G401 (cell line): ENCODE measurements around the gene ZNF627. TPM values are rescaled to one million over a fixed set of nuclear protein-coding genes. Genes with fewer than 3 reads are reported as not detected.
"Not testable (repeated sequence)": the region's sequence is repeated elsewhere in the genome, so short reads cannot be mapped to it uniquely, and the experiment has no call there.

Source experiments
- DNase-seq: peaks from one replicate; pipeline ENCODE4 v3.0.0-alpha.2; 2015; ENCODE audit warnings: low spot score
- in situ Hi-C: cut with HindIII; loops from 2 replicates; pipeline ENCODE4 v1.10.0; 2016; ENCODE audit warnings: low sequenced_read_pairs, mixed read lengths
- total RNA-seq: library from RNA; depleted of rRNA; stranded (reverse); fragments of >200 nt; shearing (Covaris generic); gene quantifications from 2 replicates; pipeline ENCODE4 v1.2.3, GENCODE V29; 2014

ZNF627 gene
- total RNA-seq, 1 experiment from 2014 or later: 35.6 TPM

- in situ Hi-C loops, DNase-seq: not testable (repeated sequence)
Measured at GRCh38 chr19:11573354-11573753, 23.9 kb upstream of the ZNF627 start.

DNA sequence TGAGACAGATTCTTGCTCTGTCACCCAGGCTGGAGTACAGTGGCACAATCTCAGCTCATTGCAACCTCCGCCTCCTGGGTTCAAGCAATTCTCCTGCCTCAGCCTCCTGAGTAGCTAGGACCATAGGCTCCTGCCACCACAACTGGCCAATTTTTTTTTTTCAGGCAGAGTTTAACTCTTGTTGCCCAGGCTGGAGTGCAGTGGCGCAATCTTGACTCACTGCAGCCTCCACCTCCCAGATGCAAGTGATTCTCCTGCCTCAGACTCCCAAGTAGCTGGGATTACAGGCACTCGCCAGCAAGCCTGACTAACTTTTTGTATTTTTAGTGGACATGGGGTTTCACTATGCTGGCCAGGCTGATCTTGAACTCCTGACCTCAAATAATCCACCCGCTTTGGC lies 23.5 kb upstream of the ZNF627 start:
- DNase-seq, in situ Hi-C loops: not testable (repeated sequence)

GRCh38 chr19:11574689-11575088 lies 22.6 kb upstream of the ZNF627 start:
- in situ Hi-C loops: no loop called here
- DNase-seq: no peak

DNA sequence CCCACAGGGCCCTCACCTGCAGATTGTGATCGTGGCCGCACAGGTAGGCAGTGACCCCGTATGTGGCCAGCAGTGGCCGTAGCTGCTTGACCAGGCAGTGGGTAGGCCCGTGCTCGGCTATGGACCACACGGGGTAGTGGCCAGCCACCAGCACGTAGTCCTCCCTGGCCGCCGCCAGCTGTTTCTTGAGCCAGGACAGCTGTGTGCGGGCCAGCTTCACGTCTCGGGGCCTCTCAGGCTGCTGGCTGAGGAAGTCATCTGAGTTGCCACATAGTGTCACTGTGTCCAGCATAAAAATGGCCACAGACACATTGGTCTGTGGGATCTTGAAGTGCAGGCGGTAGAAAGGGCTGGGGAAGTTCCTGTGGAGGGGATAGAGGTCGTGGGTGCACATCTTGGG lies 21.1 kb upstream of the ZNF627 start:
- in situ Hi-C loops: no loop called here

GRCh38 chr19:11577451-11578257 lies 19.6 kb upstream of the ZNF627 start, which contains the start of gene ACP5:
ACP5 (minus strand) TSS chr19:11577645; CDS start chr19:11577317, 328 bp downstream.
- in situ Hi-C loops: no loop called here
- no peak for DNase-seq

More for the DNA sequence above, 21.1 kb upstream of the ZNF627 start:
- DNase-seq: no peak

GRCh38 chr19:11578258-11579142 lies 18.8 kb upstream of the ZNF627 start:
- no peak for DNase-seq
- in situ Hi-C loops: no loop called here

GRCh38 chr19:11580116-11580515 lies 17.2 kb upstream of the ZNF627 start:
- DNase-seq: no peak
- in situ Hi-C loops: no loop called here

- in situ Hi-C loops: no loop called here
- no peak for DNase-seq
Measured at GRCh38 chr19:11581740-11582139, 15.5 kb upstream of the ZNF627 start.

DNA sequence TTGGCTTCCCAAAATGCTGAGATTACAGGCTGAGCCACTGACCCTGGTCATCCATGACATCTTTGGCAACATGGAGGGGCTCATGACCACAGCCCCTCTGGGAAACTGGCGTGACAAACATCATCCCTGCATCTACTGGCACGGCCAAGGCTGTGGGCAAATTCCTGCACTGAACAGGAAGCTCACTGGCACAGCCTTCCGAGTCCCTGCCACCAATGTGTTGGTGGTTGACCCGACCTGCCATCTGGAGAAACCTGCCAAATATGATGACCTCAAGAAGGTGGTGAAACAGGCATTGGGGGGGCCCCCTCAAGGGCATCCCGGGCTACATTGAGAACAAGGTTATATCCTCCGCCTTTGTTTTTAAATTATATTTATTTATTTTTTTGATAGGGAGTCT lies 11.0 kb upstream of the ZNF627 start:
- no peak for DNase-seq
- in situ Hi-C loops: no loop called here

DNA sequence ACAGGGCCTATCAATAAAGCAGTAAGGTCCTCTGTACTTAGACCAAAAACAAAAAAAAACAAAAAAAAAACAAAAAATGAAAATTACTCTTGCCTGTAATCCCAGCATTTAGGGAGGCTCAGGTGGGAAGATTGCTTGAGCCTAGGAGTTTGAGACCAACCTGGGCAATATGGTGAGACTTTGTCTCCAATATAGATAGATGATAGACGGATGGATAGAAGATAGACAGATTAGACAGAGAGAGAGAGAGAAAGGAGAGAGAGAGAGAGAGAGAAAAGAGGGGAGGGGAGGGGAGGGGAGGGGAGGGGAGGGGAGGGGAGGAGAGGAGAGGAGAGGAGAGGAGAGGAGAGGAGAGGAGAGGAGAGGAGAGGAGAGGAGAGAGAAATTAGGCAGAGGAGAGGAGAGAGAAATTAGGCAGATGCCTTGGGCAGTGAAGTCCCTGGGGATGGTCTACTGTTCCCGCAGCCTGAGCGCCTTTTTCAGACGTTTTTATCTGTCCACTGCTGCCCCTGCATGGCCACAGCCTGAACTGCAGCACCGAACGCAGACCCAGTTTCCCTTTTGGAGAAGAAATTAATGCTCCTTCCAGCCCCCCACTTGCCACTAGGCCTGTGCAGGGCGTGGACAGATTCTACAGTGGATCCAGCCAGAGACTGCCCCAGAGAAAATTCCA lies 9.8 kb upstream of the ZNF627 start:
- DNase-seq: peak; percentile 82
- in situ Hi-C loops: no loop called here

- in situ Hi-C loops: no loop called here
- no peak for DNase-seq
Measured at GRCh38 chr19:11587975-11588631, 9.2 kb upstream of the ZNF627 start.

DNA sequence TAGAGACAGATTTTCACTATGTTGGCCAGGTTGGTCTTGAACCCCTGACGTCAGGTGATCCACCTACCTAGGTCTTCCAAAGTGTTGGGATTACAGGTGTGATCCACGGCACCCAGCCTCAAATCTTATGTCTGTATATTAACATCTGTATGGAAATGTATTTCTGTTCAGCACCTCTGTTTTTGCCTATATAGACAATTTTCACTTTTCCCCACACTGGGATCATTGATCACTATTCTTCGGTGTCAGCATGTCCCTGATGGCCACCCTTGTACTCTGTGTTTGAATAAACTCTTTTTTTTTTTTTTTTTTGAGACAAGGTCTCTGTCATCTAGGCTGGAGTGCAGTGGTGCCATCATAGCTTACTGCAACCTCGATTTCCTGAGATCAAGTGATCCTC lies 3.2 kb upstream of the ZNF627 start:
- in situ Hi-C loops: no loop called here
- no peak for DNase-seq

DNA sequence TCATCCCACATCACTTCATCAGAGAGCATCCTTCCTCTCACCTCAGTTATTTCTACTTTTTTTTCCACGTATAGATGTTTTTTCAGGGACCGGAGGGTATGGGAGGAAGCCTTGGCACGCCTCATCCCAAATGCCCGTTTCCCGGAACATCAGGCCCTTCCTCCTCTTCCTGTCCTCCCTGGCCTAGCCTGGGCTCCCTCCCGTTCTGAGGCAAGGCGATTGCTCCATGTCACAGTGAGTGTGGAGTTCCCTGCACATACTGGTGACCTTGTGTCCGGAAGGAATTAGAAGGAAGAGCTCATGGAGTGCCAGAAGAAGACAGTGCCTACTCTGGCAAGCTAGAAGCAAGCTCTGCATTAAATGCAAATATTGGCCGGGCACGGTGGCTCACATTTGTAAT lies 1.1 kb upstream of the ZNF627 start:
- in situ Hi-C loops: no loop called here
- no peak for DNase-seq

- in situ Hi-C loops: no loop called here
- no peak for DNase-seq
Measured at GRCh38 chr19:11598103-11598483, 810 bp downstream of the ZNF627 start.

DNA sequence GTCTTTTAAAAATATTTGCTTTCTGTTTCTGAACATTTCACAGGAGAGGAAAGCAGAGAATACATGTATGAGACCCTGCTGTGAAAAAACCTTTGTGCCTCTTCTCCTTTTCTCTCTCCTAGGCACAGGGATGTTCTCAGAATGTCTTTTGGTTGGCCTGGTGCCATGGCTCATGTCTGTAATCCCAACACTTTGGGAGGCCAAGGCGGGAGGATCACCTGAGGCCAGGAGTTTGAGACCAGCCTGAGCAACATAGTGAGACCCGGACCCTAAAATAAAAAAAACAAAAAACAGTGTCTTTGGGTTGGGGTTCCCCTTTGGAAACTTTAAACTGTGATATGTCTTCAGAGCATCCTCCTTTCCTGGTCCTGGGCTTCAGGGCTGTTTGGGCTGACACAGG lies 1.5 kb downstream of the ZNF627 start:
- no peak for DNase-seq
- in situ Hi-C loops: no loop called here

DNA sequence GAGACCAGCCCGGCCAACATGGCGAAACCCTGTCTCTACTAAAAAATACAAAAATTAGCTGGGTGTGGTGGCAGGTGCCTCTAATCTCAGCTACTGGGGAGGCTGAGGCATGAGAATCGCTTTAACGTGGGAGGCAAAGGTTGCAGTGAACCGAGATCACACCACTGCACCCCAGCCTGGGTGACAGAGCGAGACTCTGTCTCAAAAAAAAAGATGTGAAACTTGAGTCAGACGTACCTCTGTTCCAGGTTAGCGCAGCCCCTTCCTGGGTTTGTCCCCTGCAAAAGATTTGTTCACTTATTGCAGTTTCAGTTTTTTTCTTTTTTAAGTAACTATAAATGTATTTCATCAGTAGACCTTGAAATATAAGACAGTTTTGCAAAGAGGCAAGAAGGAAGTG lies 2.4 kb downstream of the ZNF627 start:
- in situ Hi-C loops, DNase-seq: not testable (repeated sequence)

DNA sequence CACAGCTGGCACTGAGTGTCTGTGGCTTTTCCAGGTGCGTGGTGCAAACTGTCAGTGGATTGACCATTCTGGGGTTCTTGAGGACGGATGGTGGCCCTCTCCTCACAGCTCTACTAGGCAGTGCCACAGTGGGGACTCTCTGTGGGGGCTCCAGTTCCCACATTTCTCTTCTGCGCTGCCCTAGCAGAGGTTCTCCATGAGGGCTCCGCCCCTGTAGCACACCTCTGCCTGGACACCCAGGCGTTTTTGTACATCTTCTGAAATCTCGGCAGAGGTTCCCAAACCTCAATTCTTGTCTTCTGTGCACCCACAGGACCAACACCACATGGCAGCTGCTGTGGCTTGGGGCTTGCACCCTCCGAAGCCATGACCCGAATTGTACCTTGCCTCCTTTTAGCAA lies 9.2 kb downstream of the ZNF627 start:
- no peak for DNase-seq
- in situ Hi-C loops: no loop called here

- no peak for DNase-seq
- in situ Hi-C loops: no loop called here
Measured at GRCh38 chr19:11611730-11612129, 14.4 kb downstream of the ZNF627 start.

DNA sequence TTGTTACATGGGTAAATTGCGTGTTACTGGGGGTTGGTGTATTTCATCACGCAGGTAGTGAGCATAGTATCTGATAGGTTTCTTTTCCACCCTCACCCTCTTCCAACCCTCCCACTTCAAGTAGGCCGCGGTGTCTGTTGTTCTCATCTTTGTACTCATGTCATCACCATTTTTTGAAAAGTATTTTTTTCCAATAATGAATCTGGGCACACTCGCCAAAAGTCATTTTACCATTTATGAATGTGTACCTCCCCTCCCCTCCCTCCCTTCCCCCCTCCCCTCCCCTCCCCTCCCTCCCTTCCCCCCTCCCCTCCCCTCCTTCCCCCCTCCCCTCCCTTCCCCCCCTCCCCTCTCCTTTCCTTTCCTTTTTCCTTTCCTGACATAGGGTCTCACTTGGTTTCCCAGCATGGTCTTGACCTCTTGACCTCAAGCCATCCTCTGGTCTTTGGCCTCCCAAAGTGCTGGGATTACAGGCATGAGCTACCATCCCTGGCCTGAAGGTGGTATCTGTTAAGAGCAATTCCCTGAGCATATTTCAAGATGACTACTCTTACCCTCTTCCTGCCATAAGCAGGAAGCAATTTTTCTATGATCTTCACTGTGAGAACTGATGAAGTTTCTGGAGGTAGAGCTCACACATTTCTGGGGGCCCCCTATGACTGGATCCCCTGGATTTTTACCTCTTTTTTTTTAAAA lies 15.7 kb downstream of the ZNF627 start:
- in situ Hi-C loops: no loop called here
- DNase-seq: no peak
